ENCODE measurements around the gene PI4K2B.
A peak's percentile ranks its signal among the peaks of the same experiment; 100 is the strongest.
"Not testable (repeated sequence)": the region's sequence is repeated elsewhere in the genome, so short reads cannot be mapped to it uniquely, and the experiment has no call there.

PI4K2B gene

GRCh38 chr4:25302626-25303025, 68.8 kb downstream of the PI4K2B start:
- no peak for DNase-seq (ENCODE audit: low read depth, low spot score)
- no peak overlapping the region for H3K27ac ChIP-seq

- H3K27ac ChIP-seq: no peak overlapping the region
- DNase-seq (ENCODE audit: low read depth, low spot score): no peak
These were observed 69.7 kb downstream of the PI4K2B start for GRCh38 chr4:25303578-25303977.

DNA sequence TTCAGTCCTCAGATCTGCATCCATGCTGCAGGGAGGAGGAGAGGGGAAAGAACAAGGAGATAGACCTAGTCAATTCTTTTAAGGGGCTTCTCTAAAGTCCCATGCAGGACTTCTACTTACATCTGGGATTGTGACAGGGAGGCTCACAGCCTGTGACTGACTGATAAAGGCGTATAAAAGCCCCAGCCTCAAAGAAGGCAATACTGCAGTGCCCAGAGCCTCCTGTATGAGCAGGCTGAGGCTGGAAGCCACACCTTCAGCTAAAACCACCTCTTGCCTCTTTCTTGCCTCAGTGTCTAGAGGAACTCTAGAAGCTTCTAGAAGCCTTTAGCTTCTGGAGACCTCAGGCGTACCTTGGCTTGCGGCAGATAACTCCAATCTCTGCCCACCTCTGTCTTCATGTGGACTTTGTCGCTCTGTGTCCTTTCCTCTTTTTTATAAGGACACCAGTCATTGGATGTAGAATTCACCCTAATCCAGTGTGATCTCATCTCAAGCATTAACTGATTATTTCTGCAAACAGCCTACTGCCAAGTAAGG, 72.8 kb downstream of the PI4K2B start:
- no peak for DNase-seq (ENCODE audit: low read depth, low spot score)
- H3K27ac ChIP-seq: no peak overlapping the region

DNA sequence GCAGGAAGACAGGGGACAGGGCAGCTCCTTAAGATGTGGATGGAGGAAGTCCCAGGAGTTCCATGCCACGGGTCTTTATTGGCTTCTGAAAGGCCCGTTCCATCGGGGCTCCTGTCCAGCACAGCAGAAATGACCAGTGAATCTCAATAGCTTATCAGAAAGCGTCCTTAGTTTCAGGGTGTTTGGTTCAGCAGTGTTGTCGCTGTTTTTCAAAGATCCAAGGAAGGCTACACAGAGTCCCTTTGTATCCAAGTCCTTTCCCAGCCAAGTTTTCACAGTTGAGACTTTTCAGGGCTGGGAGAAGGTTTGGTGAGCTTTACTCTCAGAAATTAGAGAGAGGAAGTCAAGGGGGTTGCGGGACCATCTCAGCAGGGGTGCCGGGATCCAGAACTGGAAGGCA, 73.8 kb downstream of the PI4K2B start:
- no peak for DNase-seq (ENCODE audit: low read depth, low spot score)
- no peak overlapping the region for H3K27ac ChIP-seq

- no peak for DNase-seq (ENCODE audit: low read depth, low spot score)
- H3K27ac ChIP-seq: no peak overlapping the region
These were observed 74.5 kb downstream of the PI4K2B start for GRCh38 chr4:25308306-25308705.

DNA sequence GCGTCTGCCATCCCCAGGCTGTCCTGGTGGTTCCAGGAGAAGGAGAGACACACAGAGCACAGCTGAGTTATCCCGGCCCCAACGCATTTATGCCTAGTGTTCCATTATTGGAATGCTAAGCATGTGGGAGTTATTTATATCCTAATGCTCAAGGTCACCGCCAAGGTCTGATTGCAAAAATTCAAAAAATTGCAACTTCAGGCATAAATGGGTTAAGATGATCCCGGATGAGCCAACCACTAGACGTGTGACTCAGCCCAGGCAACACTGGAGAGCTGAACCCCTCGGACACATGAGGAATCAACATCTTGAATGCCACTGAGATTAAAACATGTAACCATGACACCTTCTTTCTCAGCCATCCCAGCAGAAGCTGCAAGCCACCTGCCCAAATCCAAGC, 74.9 kb downstream of the PI4K2B start:
- DNase-seq (ENCODE audit: low read depth, low spot score): no peak
- no peak overlapping the region for H3K27ac ChIP-seq

GRCh38 chr4:25310066-25310802, 76.4 kb downstream of the PI4K2B start:
- no peak for DNase-seq (ENCODE audit: low read depth, low spot score)
- H3K27ac ChIP-seq: no peak overlapping the region

DNA sequence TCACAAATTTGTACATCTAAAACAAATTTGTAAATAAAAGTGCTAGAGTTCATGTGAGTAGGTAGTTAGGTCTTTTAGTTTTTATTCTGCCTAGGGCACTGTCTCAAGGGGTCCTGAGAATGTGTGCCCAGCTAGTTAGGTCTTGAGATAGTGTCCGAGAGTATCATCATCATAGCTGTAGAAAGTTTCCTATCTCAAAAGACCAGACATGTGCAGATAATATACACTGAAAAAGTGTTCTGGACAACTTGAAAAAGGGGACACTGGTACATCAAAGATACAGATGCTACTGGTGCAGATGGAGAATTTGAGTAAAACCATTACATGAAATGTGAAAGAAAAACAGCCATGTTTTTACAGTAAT, 77.0 kb downstream of the PI4K2B start:
- no peak for DNase-seq (ENCODE audit: low read depth, low spot score)
- H3K27ac ChIP-seq: no peak overlapping the region

GRCh38 chr4:25312496-25313200, 78.8 kb downstream of the PI4K2B start, which contains the start of gene ZCCHC4:
Gene ZCCHC4 (plus strand): TSS chr4:25312774. CDS start chr4:25312810, 36 bp downstream.
- peak within 1 kb of the TSS; percentile 63 for H3K27ac ChIP-seq

GRCh38 chr4:25313201-25313895, 79.5 kb downstream of the PI4K2B start:
- peak overlapping the region; percentile 63 for H3K27ac ChIP-seq
- no peak for DNase-seq (ENCODE audit: low read depth, low spot score)

More at GRCh38 chr4:25312496-25313200, 78.8 kb downstream of the PI4K2B start, which contains the start of gene ZCCHC4:
- DNase-seq (ENCODE audit: low read depth, low spot score): peak; percentile 50

DNA sequence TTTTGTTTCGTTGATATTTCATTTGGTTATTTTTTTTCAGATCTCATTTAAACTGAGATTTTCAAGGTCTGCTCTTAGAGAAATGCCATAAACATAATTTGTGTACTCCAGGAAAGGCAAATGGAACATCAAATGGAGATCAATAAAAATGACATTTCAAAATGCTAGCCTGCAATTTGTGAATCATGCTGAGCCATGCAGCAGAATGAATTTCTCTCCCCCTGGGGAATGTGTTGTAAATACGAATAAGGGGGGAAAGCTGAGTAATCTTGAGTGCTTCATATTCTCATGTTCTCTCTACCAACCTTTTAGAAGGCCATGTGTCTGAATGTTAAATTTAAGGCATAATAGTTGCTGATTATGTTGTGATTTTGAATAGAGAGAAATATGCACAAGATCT, 86.5 kb downstream of the PI4K2B start:
- peak overlapping the region; percentile 63 for H3K27ac ChIP-seq
- DNase-seq (ENCODE audit: low read depth, low spot score): no peak

- peak overlapping the region; percentile 63 for H3K27ac ChIP-seq
- DNase-seq (ENCODE audit: low read depth, low spot score): no peak
These were observed 86.9 kb downstream of the PI4K2B start for GRCh38 chr4:25320773-25321172.

DNA sequence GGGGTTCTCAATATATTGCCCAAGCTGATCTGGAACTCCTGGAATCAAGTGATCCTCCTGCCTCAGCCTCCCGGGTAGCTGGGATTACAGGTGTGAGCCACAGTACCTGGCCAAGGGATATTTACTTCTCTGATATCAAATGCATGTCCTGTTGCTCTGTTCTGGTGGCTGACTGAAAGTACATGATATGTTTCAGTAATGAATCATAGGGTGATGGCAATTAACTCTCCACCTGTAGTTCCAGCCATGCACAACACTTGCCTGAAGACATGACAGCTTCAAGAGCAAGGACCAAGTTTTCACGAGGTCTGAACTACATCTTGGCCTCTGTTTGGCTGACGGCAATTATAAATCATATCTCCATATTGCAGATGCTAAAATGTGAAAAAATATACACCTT, 87.9 kb downstream of the PI4K2B start:
- DNase-seq (ENCODE audit: low read depth, low spot score): no peak
- peak overlapping the region; percentile 63 for H3K27ac ChIP-seq

DNA sequence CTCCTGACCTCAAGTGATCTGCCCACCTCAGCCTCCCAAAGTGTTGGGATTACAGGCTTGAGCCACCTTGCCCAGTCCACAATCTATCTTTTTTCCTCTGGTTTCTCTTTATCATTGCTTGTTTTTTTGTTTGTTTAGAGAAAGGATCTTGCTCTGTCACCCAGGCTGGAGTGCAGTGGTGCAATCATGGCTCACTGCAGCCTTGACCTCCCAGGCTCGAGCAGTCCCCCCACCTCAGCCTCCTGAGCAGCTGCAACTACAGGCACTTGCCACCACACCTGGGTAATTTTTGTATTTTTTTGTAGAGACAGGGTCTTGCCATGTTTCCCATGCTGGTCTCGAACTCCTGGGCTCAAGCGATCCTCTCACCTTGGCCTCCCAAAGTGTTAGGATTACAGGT, 94.6 kb downstream of the PI4K2B start:
- DNase-seq (ENCODE audit: low read depth, low spot score); H3K27ac ChIP-seq: not testable (repeated sequence)
